Stimulated activated CD4-positive, alpha-beta T cell treated with anti-CD3 and anti-CD28 coated beads, Interleukin-12 subunit alpha, Interleukin-12 subunit beta, amount 100 ng/mL, for 24 hours (primary cell): ENCODE measurements around the gene THADA.

Experiments used
- DNase-seq, 2 experiments: peaks; one replicate each; pipeline ENCODE4 v3.0.0-alpha.2; 2020; ENCODE audit warnings: low read depth in 2 of 2

The THADA gene

GRCh38 chr2:43276962-43277391 lies 318.9 kb downstream of the THADA start:
- no peak for DNase-seq

- no peak for DNase-seq
Measured at GRCh38 chr2:43276266-43276941, 319.4 kb downstream of the THADA start.

DNA sequence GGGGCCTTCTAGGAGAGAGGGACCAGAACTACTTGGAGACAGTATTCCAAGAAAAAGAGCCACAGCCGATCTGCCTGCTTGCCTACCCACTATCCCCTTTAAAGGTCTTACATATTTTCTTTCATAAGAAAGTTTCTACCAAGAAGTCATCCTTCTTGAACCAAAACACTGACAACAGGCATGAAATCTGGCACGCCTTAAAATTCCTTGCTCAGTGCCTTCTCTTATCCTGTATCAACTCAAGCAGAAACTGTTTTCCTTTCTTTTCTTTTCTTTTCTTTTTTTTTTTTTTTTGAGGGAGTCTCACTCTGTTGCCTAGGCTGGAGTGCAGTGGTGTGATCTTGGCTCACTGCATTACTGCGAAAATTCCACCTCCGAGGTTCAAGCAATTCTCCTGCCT lies 321.1 kb downstream of the THADA start:
- no peak for DNase-seq

DNA sequence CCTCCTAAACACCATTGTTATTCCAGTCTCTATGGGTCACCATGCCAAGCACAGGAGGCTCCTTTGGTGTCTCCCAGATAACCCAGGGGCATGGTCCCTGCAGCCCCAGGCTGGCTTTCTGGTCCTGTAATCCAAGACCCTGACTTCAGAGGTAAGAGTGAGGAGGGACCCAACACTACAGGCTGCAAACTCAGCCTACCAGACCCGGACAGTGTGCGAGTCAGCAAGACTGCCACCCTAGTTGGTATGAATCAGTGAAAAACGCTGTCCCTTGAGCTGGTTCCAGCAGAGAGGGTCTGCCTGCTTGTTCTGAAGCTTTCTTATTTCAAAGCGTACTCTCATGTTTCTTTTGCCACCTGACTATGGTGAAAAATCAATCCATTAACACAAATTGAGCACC lies 321.8 kb downstream of the THADA start:
- DNase-seq: no peak

DNA sequence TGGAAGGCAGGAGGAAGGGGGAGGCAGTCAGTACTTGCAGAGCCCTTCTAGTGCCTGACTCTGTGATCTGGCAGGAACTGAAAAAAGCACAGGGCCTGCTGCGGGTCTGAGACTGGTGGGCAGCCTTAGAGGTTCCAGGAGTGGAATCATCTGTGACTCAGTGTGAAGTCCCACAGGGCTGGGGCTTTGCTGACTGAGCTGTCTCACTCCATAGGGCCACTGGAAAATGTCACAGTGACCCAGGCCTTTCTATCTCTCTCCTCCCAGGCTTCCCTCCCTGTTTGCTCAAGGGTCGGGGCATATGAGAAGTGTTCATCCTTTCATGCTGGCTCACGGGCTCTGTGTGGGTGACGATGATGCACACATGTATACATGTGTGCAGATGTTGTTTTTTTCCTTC lies 322.3 kb downstream of the THADA start:
- DNase-seq: peak in 1 of 2 experiments; percentile 4

GRCh38 chr2:43270930-43271615 lies 324.8 kb downstream of the THADA start:
- DNase-seq: no peak

DNA sequence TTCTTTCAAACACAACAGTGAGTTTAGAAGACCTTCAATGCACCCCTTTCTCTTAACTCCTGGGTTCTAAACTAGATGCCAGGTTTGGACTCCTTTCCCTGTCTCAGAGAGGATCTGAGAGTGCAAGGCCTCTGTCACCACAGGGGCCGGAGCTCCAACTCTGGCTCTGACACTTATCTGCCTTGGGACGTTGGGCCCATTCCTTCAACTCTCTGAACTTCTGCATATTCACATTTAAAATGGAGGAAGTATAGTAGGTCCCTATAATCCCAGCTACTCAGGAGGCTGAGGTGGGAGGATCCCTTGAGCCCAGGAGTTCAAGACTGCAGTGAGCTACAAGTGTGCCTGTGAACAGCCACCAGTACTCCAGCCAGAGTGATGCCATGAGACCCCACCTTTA lies 325.4 kb downstream of the THADA start:
- no peak for DNase-seq

GRCh38 chr2:43269706-43270105 lies 326.1 kb downstream of the THADA start:
- DNase-seq: no peak

DNA sequence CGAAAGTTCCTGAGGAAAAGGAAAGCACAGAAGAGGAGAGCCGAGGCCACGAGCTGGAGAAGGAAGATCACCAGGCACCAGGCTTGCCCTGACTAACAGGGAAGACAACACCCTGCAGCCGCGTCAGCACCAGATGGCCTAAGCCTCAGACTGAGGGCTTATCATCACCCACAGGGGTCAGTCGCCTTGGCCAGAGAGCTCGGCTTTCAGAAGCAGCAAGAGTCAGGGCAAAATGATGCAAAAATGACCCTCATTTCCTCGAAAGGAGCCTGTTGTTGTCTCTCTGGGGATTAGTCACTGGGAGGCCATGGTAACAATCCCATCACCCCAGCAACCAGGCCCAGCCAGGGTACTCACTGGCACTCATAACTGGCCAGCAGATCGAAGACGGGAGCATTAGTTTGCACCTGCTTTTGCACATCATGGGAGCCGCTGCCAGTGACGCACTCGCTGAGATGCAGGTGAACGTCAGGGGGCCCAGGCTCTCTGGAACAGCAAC lies 326.7 kb downstream of the THADA start:
- DNase-seq: no peak

GRCh38 chr2:43268066-43268953 lies 327.5 kb downstream of the THADA start:
- DNase-seq: no peak

GRCh38 chr2:43267381-43267780 lies 328.5 kb downstream of the THADA start:
- DNase-seq: no peak

- DNase-seq: no peak
Measured at GRCh38 chr2:43266711-43267111, 329.1 kb downstream of the THADA start.

DNA sequence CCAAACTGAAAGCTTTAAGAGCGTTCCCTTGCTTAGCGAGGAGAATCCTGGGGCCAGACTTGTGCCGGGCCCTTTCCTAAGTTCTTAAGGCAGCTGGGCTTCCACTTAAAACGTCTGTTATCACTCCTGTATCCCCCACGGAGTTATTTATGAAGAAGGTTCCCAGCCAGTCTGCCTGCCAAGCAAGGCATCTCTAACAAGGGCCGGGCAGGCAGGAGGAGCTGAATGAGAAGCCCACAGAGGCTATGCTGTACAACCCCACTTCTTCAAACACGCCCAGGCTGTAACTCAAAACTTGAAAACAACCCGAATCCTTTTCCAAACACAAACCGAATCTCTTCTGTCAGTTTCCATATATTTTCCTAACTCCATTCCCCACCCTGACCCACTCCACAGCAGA lies 330.4 kb downstream of the THADA start:
- no peak for DNase-seq

DNA sequence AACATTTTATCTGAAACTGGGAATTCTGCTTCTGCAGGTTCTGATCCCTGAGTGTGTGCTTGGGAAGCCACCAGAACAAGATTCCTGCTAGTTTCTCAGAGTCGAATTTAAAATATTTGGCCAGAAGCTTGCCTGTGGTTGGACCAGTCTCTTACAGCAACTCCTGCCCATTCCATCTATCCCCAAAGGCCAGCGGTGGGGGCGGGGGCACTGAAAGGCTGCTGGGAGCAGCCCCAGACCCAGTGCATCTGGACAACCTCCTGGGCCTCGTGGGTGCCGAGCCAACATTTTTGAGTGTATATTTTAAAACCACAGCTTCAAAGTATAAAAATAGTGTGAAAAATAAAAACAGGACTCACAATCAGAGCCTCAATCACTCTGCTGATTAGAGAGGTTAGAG lies 330.8 kb downstream of the THADA start:
- DNase-seq: no peak

GRCh38 chr2:43262951-43263350 lies 332.9 kb downstream of the THADA start:
- DNase-seq: no peak

GRCh38 chr2:43262239-43262638 lies 333.6 kb downstream of the THADA start:
- DNase-seq: no peak

DNA sequence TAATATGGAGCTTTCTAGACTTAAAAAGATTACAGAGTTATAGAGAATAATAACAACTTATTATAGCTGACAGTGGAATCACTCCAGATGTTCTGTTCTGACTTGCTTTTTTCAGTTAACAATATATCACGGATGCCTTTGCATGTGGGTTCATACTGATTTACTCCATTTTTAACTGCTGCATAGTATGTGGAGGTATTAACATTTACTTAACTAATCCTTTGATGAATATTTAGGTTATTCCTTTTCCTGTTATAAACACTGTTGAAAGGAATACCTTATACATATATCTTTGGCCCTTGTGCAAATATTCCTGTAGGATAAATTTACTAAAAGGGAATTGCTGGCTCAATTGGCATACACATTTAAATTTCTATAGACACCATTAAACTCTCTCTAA lies 336.3 kb downstream of the THADA start:
- no peak for DNase-seq

- DNase-seq: no peak
Measured at GRCh38 chr2:43258547-43259156, 337.2 kb downstream of the THADA start.

DNA sequence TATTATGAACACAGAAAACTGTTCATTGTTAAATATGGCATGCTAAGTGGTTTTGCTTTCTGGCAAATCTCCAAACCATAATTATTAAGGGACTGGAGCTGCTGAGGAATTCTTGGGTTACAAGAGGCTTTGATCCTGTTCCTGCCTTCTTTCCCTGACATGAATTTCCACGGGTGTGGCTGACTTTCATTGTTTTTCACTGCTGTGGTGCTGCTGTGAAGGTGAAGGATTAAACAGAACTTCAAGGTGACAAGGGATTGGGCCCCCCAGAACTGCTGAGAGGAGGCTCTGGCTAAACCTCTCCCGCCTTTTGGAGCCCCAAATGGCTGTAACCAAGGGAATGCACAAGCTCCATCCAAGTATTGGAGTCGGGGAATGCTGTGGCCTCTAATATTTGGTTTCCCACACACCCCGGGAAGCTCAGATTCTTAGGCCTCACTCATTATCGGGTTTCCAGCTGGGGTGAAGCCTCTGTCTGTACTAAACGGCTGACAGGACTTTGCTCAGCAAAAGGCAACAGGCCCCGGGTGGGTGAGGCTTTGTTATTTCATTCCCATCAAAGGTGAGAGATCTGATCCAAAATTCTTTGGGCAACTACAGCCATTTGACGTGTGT lies 340.4 kb downstream of the THADA start:
- no peak for DNase-seq

DNA sequence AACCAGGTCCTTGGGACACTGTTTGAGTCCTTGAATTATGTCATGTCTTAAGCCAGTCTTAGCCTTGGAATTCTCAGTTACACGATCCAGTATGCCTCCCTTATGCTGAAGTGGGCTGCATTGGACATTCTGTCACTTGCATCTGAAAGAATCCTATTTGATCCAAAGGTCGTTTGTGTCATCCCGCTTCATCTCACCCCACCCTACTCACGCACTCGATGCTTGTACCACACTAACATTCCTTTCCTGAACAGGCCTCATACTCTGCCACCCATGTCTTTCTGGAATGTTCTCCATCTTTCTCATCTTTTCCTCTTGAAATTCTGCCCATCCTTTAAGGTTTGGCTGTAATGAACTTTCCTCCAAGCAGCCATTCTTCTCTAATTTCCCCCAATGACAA lies 341.5 kb downstream of the THADA start:
- no peak for DNase-seq

GRCh38 chr2:43251171-43251731 lies 344.6 kb downstream of the THADA start:
- no peak for DNase-seq
